ENCODE data around the gene TMEM123.

DNA sequence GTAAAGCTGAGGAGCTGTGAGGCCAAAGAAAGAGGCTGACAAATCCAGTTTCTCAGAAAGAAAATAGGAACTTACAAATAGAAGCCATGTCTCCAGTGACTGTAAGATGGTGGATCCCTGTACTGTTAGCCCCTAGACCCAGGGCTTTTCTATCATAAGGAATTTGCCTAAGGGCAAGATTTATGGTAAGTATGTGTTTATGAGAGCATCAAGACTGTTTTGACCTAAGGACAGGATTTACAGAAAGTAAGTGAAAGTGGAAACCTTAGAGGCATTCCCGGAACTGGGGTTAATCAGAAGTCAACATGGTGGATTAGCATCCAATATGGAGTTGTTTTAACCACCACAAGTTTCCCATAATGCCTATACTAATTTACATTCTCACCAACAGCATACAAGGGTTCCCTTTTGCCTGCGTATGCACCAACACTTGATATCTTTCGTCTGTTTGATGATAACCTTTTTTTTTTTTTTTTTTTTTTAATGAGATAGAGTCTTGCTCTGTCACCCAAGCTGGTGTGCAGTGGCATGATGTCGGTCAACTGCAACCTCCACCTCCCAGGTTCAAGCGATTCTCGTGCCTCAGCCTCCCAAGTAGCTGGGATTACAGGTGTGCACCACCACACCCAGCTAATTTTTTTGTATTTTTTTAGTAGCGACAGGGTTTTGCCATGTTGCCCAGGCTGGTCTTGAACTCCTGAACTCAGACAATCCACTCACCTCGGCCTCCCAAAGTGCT is 65.4 kb downstream of the TMEM123 start:
- TF ChIP-seq, protein P1, sequence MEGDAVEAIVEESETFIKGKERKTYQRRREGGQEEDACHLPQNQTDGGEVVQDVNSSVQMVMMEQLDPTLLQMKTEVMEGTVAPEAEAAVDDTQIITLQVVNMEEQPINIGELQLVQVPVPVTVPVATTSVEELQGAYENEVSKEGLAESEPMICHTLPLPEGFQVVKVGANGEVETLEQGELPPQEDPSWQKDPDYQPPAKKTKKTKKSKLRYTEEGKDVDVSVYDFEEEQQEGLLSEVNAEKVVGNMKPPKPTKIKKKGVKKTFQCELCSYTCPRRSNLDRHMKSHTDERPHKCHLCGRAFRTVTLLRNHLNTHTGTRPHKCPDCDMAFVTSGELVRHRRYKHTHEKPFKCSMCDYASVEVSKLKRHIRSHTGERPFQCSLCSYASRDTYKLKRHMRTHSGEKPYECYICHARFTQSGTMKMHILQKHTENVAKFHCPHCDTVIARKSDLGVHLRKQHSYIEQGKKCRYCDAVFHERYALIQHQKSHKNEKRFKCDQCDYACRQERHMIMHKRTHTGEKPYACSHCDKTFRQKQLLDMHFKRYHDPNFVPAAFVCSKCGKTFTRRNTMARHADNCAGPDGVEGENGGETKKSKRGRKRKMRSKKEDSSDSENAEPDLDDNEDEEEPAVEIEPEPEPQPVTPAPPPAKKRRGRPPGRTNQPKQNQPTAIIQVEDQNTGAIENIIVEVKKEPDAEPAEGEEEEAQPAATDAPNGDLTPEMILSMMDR (IDR thresholded peaks at IDR 0.05; ENCODE audit: borderline replicate concordance, extremely low read depth, low read length, poor library complexity, severe bottlenecking) = no peak
- TF ChIP-seq EZH2 (IDR thresholded peaks at IDR 0.05; ENCODE audit: borderline replicate concordance, low read depth, low read length, severe bottlenecking) = no peak

All from DND-41 (cell line).